Medulla oblongata (tissue), 1 donor: ENCODE results near the gene TRRAP.

Experiments used
- DNase-seq: peaks from one replicate; pipeline ENCODE4 v3.0.0-alpha.2; 2015; ENCODE audit errors: extremely low spot score

TRRAP gene

GRCh38 chr7:98988641-98989040, 110.3 kb downstream of the TRRAP start:
- DNase-seq: no peak

- no peak for DNase-seq
Measured at GRCh38 chr7:98990356-98990755, 112.0 kb downstream of the TRRAP start.

DNA sequence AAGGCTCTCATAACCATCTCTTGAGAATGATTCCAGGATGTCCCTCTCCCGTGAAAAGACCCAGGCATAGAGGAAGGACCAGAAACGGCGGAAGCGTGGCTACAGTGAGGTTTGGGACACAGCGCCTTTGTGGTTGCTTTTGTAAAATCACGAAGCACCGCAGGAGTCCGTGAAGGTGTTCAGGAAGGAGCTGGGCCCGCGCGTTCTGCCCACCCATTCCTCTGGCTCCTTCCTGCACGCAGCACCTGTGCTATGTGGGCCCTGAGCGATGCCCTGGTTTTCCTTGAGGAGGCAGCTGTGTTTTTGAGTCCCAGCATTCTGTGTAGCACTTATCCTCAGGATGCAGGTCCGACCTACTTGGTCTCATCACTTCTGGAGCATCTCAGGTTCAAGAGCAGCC, 112.8 kb downstream of the TRRAP start:
- no peak for DNase-seq

DNA sequence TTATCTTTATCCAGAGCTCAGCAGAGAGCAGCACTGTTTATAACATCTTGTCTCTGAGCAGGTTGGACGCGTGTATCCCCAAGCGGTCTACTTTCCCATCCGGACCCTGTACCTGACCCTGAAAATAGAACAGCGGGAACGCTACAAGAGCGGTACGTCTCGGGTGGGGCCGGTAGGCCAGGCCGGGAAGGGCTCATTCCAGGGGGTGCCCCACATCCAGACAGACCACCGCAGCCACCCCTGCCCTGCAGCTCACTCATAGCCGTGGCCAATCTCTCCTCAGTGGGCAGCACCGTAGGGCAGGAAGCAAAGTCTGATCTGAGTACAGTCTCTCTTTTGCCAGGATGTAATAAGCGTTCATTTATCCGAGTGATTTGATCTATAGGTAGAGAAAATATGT, 113.7 kb downstream of the TRRAP start:
- DNase-seq: no peak

GRCh38 chr7:98993024-98993897, 114.9 kb downstream of the TRRAP start:
- no peak for DNase-seq

DNA sequence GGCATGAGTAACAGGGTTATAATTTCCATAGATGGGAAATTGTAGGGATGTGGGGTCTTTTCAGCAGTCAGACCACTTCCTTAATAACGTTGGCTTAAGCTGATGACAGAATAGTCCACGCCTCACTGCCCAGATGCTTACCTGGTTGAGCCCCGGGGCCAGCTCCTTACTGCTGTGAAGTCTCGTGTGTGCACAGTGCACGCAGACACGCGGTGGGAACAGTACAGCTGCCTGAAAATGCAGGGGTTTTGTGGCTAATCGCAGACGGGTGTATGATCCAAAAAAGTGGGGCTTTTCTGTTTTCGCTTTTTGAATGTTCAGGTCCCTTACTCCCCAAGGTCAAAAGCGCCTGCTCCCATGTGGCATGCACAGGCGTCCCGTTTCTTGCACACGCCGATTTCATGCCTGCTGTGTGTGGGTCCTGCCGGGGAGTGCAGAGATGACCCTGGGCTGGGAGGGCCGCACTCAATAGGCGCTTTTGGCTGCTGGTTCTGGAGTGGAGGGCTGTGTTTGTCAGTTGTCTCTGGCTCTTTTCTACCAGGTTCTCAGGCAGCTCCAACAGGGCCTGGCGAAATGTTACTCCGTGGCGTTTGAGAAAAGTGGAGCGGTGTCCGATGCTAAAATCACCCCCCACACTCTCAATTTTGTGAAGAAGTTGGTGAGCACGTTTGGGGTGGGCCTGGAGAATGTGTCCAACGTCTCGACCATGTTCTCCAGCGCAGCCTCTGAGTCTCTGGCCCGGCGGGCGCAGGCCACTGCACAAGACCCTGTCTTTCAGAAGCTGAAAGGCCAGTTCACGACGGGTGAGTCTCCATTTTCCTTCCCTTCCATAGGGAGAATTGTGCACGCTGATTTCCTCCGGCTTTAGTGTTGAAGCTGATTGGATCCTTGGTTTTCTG, 116.0 kb downstream of the TRRAP start:
- DNase-seq: no peak

DNA sequence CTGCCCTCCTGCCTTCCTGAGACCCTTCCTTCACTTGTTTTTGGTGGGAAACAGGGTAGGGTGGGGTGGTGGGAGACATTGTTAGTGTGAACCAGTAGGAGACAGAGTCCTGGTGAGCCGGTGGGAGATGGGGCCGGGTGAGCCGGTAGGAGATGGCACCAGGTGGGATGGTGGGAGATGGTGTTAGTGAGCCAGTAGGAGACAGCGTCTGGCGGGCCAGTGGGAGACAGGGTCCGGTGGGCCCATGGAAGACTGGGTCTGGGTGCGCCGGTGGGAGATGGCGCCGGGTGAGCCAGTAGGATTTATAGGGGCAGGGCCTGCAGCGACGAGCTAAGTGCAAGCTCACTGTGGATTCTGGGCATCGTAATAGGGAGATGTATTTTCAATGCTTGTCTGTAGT, 116.8 kb downstream of the TRRAP start:
- no peak for DNase-seq

GRCh38 chr7:98995523-98996149, 117.3 kb downstream of the TRRAP start:
- DNase-seq: no peak

DNA sequence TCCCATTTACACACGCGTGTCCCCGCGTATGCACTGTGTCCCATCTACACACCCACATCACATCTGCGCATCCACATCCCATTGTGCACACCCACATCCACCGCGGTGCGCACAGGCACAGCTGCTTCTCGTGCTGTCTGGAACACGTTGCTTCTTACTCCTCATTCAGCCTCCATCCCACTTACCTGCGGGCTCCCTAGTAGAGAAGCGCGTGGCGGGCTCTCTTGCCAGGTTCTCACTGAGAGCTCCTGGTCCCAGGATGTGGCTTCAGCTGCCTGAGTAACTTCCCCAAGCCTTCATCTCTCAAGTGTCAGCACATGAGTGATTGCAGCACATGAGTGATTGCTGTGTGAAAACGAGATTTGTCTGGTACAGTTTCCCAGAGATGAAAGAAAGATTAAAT, 117.8 kb downstream of the TRRAP start:
- no peak for DNase-seq

DNA sequence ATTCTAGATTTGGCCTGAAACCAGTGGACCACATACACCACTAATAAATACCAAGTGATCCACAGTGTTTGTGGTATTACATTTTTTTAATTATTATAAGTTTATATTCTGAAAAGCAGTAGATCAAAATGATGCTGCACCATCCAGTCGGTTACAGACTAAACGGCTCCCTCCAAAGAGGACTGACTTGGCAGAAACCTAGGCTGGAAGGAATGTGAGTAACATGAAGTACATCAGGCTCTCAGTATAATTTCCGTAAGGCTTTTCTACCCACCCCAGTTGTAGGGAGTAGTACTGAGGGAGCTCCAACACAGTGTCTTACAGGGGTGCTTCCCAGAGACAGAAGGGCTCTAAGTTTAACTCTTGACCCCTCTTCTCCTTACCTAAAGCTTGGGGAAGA, 119.5 kb downstream of the TRRAP start:
- no peak for DNase-seq

- no peak for DNase-seq
Measured at GRCh38 chr7:98998821-98999725, 120.7 kb downstream of the TRRAP start.

DNA sequence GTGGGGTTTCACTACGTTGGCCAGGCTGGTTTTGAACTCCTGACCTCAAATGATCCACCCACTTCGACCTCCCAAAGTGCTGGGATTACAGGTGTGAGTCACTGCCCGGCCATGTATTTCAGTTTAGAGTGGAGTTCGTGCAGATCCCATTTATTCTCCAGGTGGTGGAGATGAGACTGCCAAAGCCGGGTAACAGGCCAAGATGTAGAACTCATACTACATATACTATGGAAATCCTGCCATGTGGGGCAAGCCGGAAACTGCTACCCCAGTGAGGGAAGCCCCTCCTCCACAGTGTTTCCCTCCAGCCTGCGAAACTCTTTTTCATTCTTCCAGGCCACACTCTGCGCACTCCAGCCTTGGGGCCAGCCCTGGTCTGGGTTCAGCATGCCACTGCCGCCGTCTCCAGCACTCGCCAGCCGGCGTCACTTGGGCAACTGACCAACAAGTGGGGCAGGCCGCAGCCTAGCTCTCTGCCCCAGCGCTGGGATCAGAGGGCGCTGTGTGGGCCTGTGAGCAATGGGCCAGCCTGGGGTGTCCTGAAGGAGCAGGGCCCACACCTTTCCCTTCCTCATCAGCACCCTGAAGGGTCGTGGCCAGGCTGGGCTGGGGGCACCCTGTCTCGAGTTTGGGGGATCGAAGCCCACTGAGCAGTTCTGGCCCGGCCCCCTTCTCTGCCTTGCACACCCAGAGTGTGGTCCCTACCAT, 122.0 kb downstream of the TRRAP start:
- DNase-seq: no peak

- DNase-seq: no peak
Measured at GRCh38 chr7:99000904-99001465, 122.7 kb downstream of the TRRAP start.

- no peak for DNase-seq
Measured at GRCh38 chr7:99001482-99002147, 123.3 kb downstream of the TRRAP start.

DNA sequence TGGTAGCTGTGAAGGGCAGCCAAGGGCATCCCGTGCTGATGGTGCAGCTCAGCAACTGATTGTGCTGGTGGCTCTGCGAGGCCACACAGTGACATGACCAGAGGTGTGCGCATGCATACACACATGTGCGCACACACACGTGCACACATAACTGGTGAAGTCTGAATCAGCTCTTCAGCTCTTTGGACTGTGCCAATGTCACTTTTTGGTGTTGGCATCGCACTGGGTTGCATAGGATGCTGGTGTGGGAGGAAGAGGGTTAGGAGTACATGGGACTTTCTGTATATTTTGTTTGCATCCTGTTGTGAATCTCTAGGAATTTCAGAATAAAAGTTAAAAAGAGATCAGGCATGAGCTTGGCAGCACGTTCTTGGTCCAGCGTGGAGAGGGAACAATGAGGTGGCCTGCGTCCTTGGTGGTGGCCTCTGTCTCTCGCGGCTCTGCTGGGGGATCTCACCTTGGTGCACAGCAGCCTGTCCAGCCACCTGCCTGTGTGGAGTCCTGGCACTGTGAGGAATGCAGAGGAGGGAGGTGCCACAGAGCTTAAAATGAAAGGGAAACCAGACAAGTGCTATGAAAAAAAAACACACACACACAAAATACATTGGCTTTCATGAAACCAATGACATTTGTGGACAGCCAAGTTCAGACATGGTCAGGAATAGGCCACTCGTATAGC, 124.0 kb downstream of the TRRAP start:
- DNase-seq: no peak

DNA sequence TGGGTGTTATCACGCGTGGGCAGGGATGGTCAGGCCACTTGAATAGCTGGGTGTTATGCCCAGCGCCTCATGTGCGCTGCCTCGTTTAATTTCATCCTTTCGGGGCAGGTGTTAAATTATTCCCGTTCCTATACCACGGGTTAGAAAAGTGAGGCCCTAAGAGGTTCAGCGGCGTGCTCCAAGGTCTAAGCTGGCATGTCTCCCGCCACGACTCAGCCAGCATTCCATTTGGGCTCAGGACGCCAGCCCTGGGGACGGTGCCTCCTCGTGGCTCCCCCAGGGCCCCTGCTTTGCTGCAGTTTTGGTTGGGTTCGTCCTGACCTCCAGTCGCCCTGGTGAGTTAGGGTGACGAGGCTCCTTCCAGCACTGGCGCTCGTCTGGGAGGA, 124.5 kb downstream of the TRRAP start:
- peak; percentile 17 for DNase-seq

GRCh38 chr7:99003419-99003818, 125.1 kb downstream of the TRRAP start:
- no peak for DNase-seq

- no peak for DNase-seq
Measured at GRCh38 chr7:99004216-99004615, 125.9 kb downstream of the TRRAP start.
